Activated CD8-positive, alpha-beta memory T cell treated with anti-CD3 and anti-CD28 coated beads for 24 hours (primary cell): ENCODE results near the gene PROSER3.
A peak's percentile ranks its signal among the peaks of the same experiment; 100 is the strongest.

ENCODE experiments used
- DNase-seq: peaks from one replicate; pipeline ENCODE4 v3.0.0-alpha.2; 2020

PROSER3 gene

GRCh38 chr19:35757749-35758608 is at the start of gene PROSER3:
PROSER3 (plus strand) TSS chr19:35758176; CDS start chr19:35758216, 40 bp downstream.
- peak; percentile 97 for DNase-seq

GRCh38 chr19:35708391-35708790 is 49.6 kb upstream of the PROSER3 start:
- no peak for DNase-seq

GRCh38 chr19:35710784-35711723 is 46.9 kb upstream of the PROSER3 start:
- DNase-seq, result peak; percentile 90

GRCh38 chr19:35712567-35713505 is 45.1 kb upstream of the PROSER3 start:
- DNase-seq, result peak; percentile 89

GRCh38 chr19:35713506-35713850 is 44.5 kb upstream of the PROSER3 start:
- no peak for DNase-seq

GRCh38 chr19:35713904-35714495 is 44.0 kb upstream of the PROSER3 start:
- no peak for DNase-seq

GRCh38 chr19:35714601-35715354 is 43.2 kb upstream of the PROSER3 start:
- no peak for DNase-seq

GRCh38 chr19:35715355-35715809 is 42.6 kb upstream of the PROSER3 start:
- no peak for DNase-seq

GRCh38 chr19:35715981-35716800 is 41.8 kb upstream of the PROSER3 start:
- DNase-seq, result peak; percentile 76

GRCh38 chr19:35716801-35717664 is 40.9 kb upstream of the PROSER3 start:
- peak; percentile 97 for DNase-seq

- no peak for DNase-seq
These were observed 40.2 kb upstream of the PROSER3 start, which contains the start of gene KMT2B for GRCh38 chr19:35717665-35718344. KMT2B (plus strand) TSS chr19:35718003; CDS start chr19:35718019, 16 bp downstream.

- peak; percentile 88 for DNase-seq
These were observed 39.5 kb upstream of the PROSER3 start for GRCh38 chr19:35718345-35719041.

GRCh38 chr19:35719402-35720162 is 38.4 kb upstream of the PROSER3 start:
- DNase-seq, result no peak

GRCh38 chr19:35720163-35720524 is 37.8 kb upstream of the PROSER3 start:
- no peak for DNase-seq

- no peak for DNase-seq
These were observed 37.3 kb upstream of the PROSER3 start for GRCh38 chr19:35720648-35721047.

- no peak for DNase-seq
These were observed 36.6 kb upstream of the PROSER3 start for GRCh38 chr19:35721374-35721773.

- DNase-seq, result no peak
These were observed 35.5 kb upstream of the PROSER3 start for GRCh38 chr19:35722461-35722860.
